ENCODE results near the gene CTTNBP2NL.

The CTTNBP2NL gene

GRCh38 chr1:112395821-112396652 lies at the start of gene CTTNBP2NL:
Gene CTTNBP2NL, plus strand, starts transcription at chr1:112396214. Its CDS starts 19,952 bp downstream, at chr1:112416166.
- H3K27me3 ChIP-seq (ENCODE audit: control insufficient read depth, insufficient read depth, low read length), result no peaks in the 10 kb centered on the region
- no peaks in the 10 kb centered on the region for H3K9me3 ChIP-seq (ENCODE audit: control insufficient read depth, insufficient read depth, low read depth, low read length)
- H3K4me1 ChIP-seq (ENCODE audit: control insufficient read depth, insufficient read depth, low read length), result peaks cover 26% of the 10 kb centered on the region
- H3K4me3 ChIP-seq (ENCODE audit: low read depth, low read length), result peak within 1 kb of the TSS; percentile 97
- peak within 1 kb of the TSS; percentile 82 for H3K9ac ChIP-seq (ENCODE audit: low read length)
- no peaks in the 10 kb centered on the region for H3K36me3 ChIP-seq (ENCODE audit: control insufficient read depth, insufficient read depth, low read length)
- peak within 1 kb of the TSS; percentile 76 for H3K27ac ChIP-seq (ENCODE audit: low read depth, low read length)

- H3K36me3 ChIP-seq (ENCODE audit: control insufficient read depth, insufficient read depth, low read length), result no peaks in the 10 kb centered on the region
- no peak overlapping the region for H3K9ac ChIP-seq (ENCODE audit: low read length)
- peaks cover 5% of the 10 kb centered on the region; the same call in 1 of the 2 replicates for H3K4me1 ChIP-seq (ENCODE audit: control insufficient read depth, insufficient read depth, low read length)
- H3K4me3 ChIP-seq (ENCODE audit: low read depth, low read length), result no peak overlapping the region
- H3K9me3 ChIP-seq (ENCODE audit: control insufficient read depth, insufficient read depth, low read depth, low read length), result peaks cover 3% of the 10 kb centered on the region; the same call in 1 of the 2 replicates
- 0 out of 2 replicates have a peak, but pooled peaks cover 4% of the 10 kb centered on the region for H3K27me3 ChIP-seq (ENCODE audit: control insufficient read depth, insufficient read depth, low read length)
- H3K27ac ChIP-seq (ENCODE audit: low read depth, low read length), result no peak overlapping the region
Observed at GRCh38 chr1:112346801-112347350, 49.1 kb upstream of the CTTNBP2NL start.

- Histone ChIP-seq H3K27me3 (ENCODE audit: control insufficient read depth, insufficient read depth, low read length) (no peaks in the 10 kb centered on the region), H3K4me3 (ENCODE audit: low read depth, low read length) (no peak overlapping the region), H3K4me1 (ENCODE audit: control insufficient read depth, insufficient read depth, low read length) (peaks cover 2% of the 10 kb centered on the region; the same call in 1 of the 2 replicates), H3K9ac (ENCODE audit: low read length) (no peak overlapping the region), H3K36me3 (ENCODE audit: control insufficient read depth, insufficient read depth, low read length) (no peaks in the 10 kb centered on the region), H3K27ac (ENCODE audit: low read depth, low read length) (no peak overlapping the region), H3K9me3 (ENCODE audit: control insufficient read depth, insufficient read depth, low read depth, low read length) (peaks cover 3% of the 10 kb centered on the region; the same call in 1 of the 2 replicates)
Observed at GRCh38 chr1:112356765-112357164, 39.2 kb upstream of the CTTNBP2NL start.

GRCh38 chr1:112357467-112357866 lies 38.5 kb upstream of the CTTNBP2NL start:
- Histone ChIP-seq H3K27me3 (ENCODE audit: control insufficient read depth, insufficient read depth, low read length) (no peaks in the 10 kb centered on the region), H3K27ac (ENCODE audit: low read depth, low read length) (no peak overlapping the region), H3K9me3 (ENCODE audit: control insufficient read depth, insufficient read depth, low read depth, low read length) (no peaks in the 10 kb centered on the region), H3K36me3 (ENCODE audit: control insufficient read depth, insufficient read depth, low read length) (no peaks in the 10 kb centered on the region), H3K9ac (ENCODE audit: low read length) (no peak overlapping the region), H3K4me1 (ENCODE audit: control insufficient read depth, insufficient read depth, low read length) (peaks cover 2% of the 10 kb centered on the region; the same call in 1 of the 2 replicates), H3K4me3 (ENCODE audit: low read depth, low read length) (no peak overlapping the region)

GRCh38 chr1:112358061-112358770 lies 37.8 kb upstream of the CTTNBP2NL start:
- Histone ChIP-seq H3K4me1 (ENCODE audit: control insufficient read depth, insufficient read depth, low read length) (peaks cover 2% of the 10 kb centered on the region; the same call in 1 of the 2 replicates), H3K4me3 (ENCODE audit: low read depth, low read length) (no peak overlapping the region), H3K27me3 (ENCODE audit: control insufficient read depth, insufficient read depth, low read length) (no peaks in the 10 kb centered on the region), H3K27ac (ENCODE audit: low read depth, low read length) (no peak overlapping the region), H3K36me3 (ENCODE audit: control insufficient read depth, insufficient read depth, low read length) (no peaks in the 10 kb centered on the region), H3K9me3 (ENCODE audit: control insufficient read depth, insufficient read depth, low read depth, low read length) (no peaks in the 10 kb centered on the region), H3K9ac (ENCODE audit: low read length) (no peak overlapping the region)

GRCh38 chr1:112358798-112359408 lies 37.1 kb upstream of the CTTNBP2NL start:
- H3K36me3 ChIP-seq (ENCODE audit: control insufficient read depth, insufficient read depth, low read length), result no peaks in the 10 kb centered on the region
- no peak overlapping the region for H3K4me3 ChIP-seq (ENCODE audit: low read depth, low read length)
- H3K9ac ChIP-seq (ENCODE audit: low read length), result no peak overlapping the region
- peaks cover 2% of the 10 kb centered on the region; the same call in 1 of the 2 replicates for H3K4me1 ChIP-seq (ENCODE audit: control insufficient read depth, insufficient read depth, low read length)
- H3K27ac ChIP-seq (ENCODE audit: low read depth, low read length), result no peak overlapping the region
- H3K9me3 ChIP-seq (ENCODE audit: control insufficient read depth, insufficient read depth, low read depth, low read length), result no peaks in the 10 kb centered on the region
- H3K27me3 ChIP-seq (ENCODE audit: control insufficient read depth, insufficient read depth, low read length), result no peaks in the 10 kb centered on the region

DNA sequence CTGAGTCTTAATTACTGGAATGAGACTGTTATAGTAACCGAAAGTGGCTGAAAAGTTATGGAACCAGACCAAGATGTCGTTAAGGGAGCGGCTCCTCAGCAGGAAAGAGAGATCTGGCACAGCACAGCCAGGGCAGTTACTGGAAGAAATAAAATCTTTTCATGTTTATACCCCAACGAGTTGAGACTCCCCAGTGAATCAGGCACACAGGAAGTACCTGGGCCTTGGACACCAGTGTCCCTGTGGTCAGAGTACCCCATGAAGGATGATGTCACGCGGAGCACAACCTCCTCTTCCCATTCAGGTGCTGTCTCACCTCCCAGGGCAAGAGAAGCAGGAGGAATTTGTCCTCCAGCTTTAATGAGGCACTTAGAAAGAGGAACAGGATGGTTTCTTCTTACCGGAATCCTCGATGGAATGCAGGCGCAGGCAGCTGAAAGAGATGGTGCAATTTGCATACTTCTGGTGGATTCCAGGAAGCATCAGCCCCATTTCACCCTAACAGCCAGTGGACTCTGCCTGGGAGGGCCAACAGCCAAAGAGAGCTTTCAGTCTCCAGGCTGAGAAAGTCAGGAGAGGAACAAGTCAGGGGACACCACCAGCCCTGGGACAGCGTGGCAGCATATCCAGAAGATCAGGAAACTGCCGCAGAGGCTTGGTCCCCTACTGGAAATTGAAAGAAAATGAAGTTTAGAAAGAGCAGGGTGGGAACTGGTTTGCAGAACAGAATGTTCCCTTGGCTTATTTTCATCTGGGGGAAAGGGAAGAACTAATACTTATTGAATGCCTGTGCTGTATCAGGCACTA lies 35.9 kb upstream of the CTTNBP2NL start:
- H3K4me1 ChIP-seq (ENCODE audit: control insufficient read depth, insufficient read depth, low read length), result peaks cover 2% of the 10 kb centered on the region; the same call in 1 of the 2 replicates
- no peaks in the 10 kb centered on the region for H3K9me3 ChIP-seq (ENCODE audit: control insufficient read depth, insufficient read depth, low read depth, low read length)
- no peaks in the 10 kb centered on the region for H3K27me3 ChIP-seq (ENCODE audit: control insufficient read depth, insufficient read depth, low read length)
- H3K4me3 ChIP-seq (ENCODE audit: low read depth, low read length), result no peak overlapping the region
- H3K9ac ChIP-seq (ENCODE audit: low read length), result no peak overlapping the region
- no peaks in the 10 kb centered on the region for H3K36me3 ChIP-seq (ENCODE audit: control insufficient read depth, insufficient read depth, low read length)
- H3K27ac ChIP-seq (ENCODE audit: low read depth, low read length), result no peak overlapping the region

DNA sequence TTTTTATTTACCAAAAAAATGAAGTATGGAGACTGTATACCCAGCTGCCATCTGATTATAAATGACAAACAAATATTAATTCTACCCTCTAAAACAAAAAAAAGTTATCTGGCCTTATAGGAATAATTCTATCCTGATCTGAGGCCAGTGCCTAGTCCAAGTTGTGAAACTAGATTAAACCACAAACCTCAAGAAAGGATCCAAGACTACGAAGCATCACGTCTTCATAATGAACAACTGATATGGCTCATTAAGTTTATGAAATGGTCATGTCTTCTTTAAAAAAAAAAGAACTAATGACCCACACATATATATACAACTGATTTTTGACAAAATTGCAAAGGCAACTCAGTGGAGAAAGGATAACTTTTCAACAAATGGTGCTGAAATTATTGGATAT lies 32.4 kb upstream of the CTTNBP2NL start:
- H3K27me3 ChIP-seq (ENCODE audit: control insufficient read depth, insufficient read depth, low read length), result peaks cover 10% of the 10 kb centered on the region; the same call in 1 of the 2 replicates
- H3K27ac ChIP-seq (ENCODE audit: low read depth, low read length), result no peak overlapping the region
- H3K9ac ChIP-seq (ENCODE audit: low read length), result no peak overlapping the region
- H3K4me3 ChIP-seq (ENCODE audit: low read depth, low read length), result no peak overlapping the region
- H3K36me3 ChIP-seq (ENCODE audit: control insufficient read depth, insufficient read depth, low read length), result no peaks in the 10 kb centered on the region
- H3K9me3 ChIP-seq (ENCODE audit: control insufficient read depth, insufficient read depth, low read depth, low read length), result no peaks in the 10 kb centered on the region
- peaks cover 2% of the 10 kb centered on the region; the same call in 1 of the 2 replicates for H3K4me1 ChIP-seq (ENCODE audit: control insufficient read depth, insufficient read depth, low read length)

DNA sequence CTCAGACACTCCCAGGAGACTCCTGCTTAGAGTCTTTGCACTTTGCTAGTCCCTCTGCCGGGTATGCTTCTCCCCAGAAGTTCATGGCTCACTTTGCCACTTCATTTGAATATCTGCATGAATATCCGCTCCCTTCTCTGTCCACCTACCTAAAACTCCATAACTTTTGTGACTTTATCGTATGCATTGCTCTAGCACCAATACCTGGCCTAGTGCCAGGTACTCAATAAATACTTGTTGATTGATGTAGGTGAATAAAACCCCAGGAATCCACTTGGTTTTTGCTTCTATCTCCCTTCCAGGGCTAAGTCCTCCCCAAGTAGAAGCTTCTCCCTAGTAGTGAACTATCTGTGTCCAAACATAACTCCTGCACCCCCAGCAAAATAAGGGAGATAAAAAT lies 27.8 kb upstream of the CTTNBP2NL start:
- Histone ChIP-seq H3K27ac (ENCODE audit: low read depth, low read length) (no peak overlapping the region), H3K9ac (ENCODE audit: low read length) (no peak overlapping the region), H3K4me3 (ENCODE audit: low read depth, low read length) (no peak overlapping the region)

More for the DNA sequence above, 27.8 kb upstream of the CTTNBP2NL start:
- H3K36me3 ChIP-seq (ENCODE audit: control insufficient read depth, insufficient read depth, low read length), result no peaks in the 10 kb centered on the region
- no peaks in the 10 kb centered on the region for H3K4me1 ChIP-seq (ENCODE audit: control insufficient read depth, insufficient read depth, low read length)
- no peaks in the 10 kb centered on the region for H3K9me3 ChIP-seq (ENCODE audit: control insufficient read depth, insufficient read depth, low read depth, low read length)
- peaks cover 23% of the 10 kb centered on the region for H3K27me3 ChIP-seq (ENCODE audit: control insufficient read depth, insufficient read depth, low read length)

Data from HUES6 (cell line).